Testis (tissue), 2 donors: ENCODE results near the gene CRIP2.

Experiments
- POLR2A ChIP-seq: fragments of 450-650 bp; IDR thresholded peaks from one replicate; pipeline ENCODE4 v1.6.1; 2017; ENCODE audit warnings: antibody characterized with exemption, mild to moderate bottlenecking, moderate library complexity
- TF ChIP-seq, protein P1 (sequence below), 3 experiments: fragments of 450-650 bp in 2 of 3; fragments of 200-600 bp in 1 of 3; sonication (generic) in 1 of 3; IDR thresholded peaks; one replicate each; pipeline ENCODE4 v1.5.1; 2016 to 2019; ENCODE audit warnings: antibody characterized with exemption in 3 of 3, mild to moderate bottlenecking in 2 of 3, moderate library complexity in 1 of 3

DNA sequence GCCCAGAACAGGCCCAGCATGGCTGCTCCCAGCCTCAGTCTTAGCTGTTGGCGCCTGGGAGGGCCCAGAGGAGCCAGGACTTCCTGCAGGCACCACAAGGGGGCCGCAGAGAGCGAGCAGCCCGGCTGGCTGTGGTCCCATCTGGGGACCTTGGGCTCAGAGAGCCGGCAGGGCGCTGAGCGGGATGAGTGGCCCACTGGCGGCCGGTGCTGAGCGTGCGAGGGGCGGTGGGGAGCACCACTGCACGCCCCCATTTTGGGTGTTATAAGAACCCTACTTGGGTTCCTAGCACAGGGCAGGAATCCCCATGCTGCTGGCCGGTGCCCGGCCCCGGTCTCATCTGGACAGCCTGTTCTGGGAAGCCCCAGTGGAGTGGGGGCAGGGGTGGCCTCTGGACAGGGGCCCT, 25.9 kb upstream of the CRIP2 start:
- TF ChIP-seq, protein P1, sequence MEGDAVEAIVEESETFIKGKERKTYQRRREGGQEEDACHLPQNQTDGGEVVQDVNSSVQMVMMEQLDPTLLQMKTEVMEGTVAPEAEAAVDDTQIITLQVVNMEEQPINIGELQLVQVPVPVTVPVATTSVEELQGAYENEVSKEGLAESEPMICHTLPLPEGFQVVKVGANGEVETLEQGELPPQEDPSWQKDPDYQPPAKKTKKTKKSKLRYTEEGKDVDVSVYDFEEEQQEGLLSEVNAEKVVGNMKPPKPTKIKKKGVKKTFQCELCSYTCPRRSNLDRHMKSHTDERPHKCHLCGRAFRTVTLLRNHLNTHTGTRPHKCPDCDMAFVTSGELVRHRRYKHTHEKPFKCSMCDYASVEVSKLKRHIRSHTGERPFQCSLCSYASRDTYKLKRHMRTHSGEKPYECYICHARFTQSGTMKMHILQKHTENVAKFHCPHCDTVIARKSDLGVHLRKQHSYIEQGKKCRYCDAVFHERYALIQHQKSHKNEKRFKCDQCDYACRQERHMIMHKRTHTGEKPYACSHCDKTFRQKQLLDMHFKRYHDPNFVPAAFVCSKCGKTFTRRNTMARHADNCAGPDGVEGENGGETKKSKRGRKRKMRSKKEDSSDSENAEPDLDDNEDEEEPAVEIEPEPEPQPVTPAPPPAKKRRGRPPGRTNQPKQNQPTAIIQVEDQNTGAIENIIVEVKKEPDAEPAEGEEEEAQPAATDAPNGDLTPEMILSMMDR (IDR thresholded peaks at IDR 0.05): peak; percentile 63 to 80 (median 69)
- no peak for TF ChIP-seq POLR2A
